Spleen (tissue), 7 donors: ENCODE results near the gene LRBA.

ENCODE experiments used
- CTCF ChIP-seq, 11 experiments: fragments of 200-600 bp in 7 of 11; fragments of 450-650 bp in 4 of 11; sonication (generic) in 4 of 11; IDR thresholded peaks in 8 of 11; conservative IDR thresholded peaks in 3 of 11; 1 replicate in 7 of 11; 2 replicates in 4 of 11; pipeline versions ENCODE4 v1.4.0 to v1.8.0; 2016 to 2021; ENCODE audit warnings: antibody characterized with exemption in 11 of 11, inconsistent platforms in 4 of 11, mild to moderate bottlenecking in 1 of 11
- POLR2A ChIP-seq, 3 donors: fragments of 450-650 bp; IDR thresholded peaks; one replicate each; pipeline ENCODE4 v1.5.1; 2017; ENCODE audit warnings: antibody characterized with exemption in 3 of 3, mild to moderate bottlenecking in 1 of 3
- POLR2AphosphoS5 ChIP-seq, 3 donors: sonication (generic); formaldehyde crosslinking; IDR thresholded peaks; one replicate each; pipeline ENCODE4 v1.5.1; 2017; ENCODE audit warnings: antibody characterized with exemption in 3 of 3
- donor health status: DM: no; HTN: no; CAD: no; lungs with moderate emphysema.
- donor health status: DM: no; HTN: no; CAD: no.
- donor health status: DM: no; HTN: no; CAD: no.

- TF ChIP-seq CTCF (IDR thresholded peaks at IDR 0.05 in 8 of 11, conservative IDR thresholded peaks at IDR 0.05 in 3 of 11) (no peak), POLR2AphosphoS5 (IDR thresholded peaks at IDR 0.05) (no peak), POLR2A (IDR thresholded peaks at IDR 0.05) (no peak)
Observed at GRCh38 chr4:150253416-150253815, 761.7 kb downstream of the LRBA start.
